HCT116 (cell line): ENCODE data around the gene SDK2. TPM values are rescaled to one million over a fixed set of nuclear protein-coding genes. Genes with fewer than 3 reads are reported as not detected.

Experiments
- ATAC-seq: fragments of 200-7000 bp; cut with Tn5 transposase; 2 replicates; pipeline ENCODE4 v1.9.1; 2020; ENCODE audit warnings: mild to moderate bottlenecking, moderate library complexity
- BruUV-seq: library from RNA; stranded (reverse); fragments of 400-500 nt; replicated peaks from 2 replicates; lab custom pipeline; 2021; lab: Mats Ljungman, UMichigan
- CTCF ChIA-PET: fragments of 300-600 bp; sonication (Branson Sonifier 250); formaldehyde crosslinking; loops from one replicate; lab custom pipeline; 2021; ENCODE audit warnings: antibody characterized with exemption; lab: Charles Lee
- POLR2A ChIA-PET: fragments of 300-600, 350-600 bp; sonication (Branson Sonifier 250); formaldehyde crosslinking; loops from one replicate; lab custom pipeline; 2021; ENCODE audit warnings: antibody characterized with exemption; lab: Charles Lee
- RAD21 ChIA-PET, 2 experiments: fragments of 300-600 bp; sonication (Branson Sonifier 250); formaldehyde crosslinking; loops; one replicate each; lab custom pipeline; 2023; ENCODE audit warnings: low total read pairs in 2 of 2; ENCODE audit not compliant: uncharacterized antibody in 2 of 2, unreplicated experiment in 2 of 2, low non-redundant PET in 1 of 2; lab: Charles Lee
- DNase-seq: peaks from one replicate; pipeline ENCODE4 v3.0.0-alpha.2; 2010; ENCODE audit warnings: low read depth, low spot score
- H2AFZ ChIP-seq: fragments of 200-600 bp; shearing (Covaris generic), sonication (generic); 2 replicates; pipeline ENCODE4 v1.6.1; 2017; ENCODE audit warnings: low read depth, mixed run types, mixed read lengths, antibody characterized with exemption, low read length; ENCODE audit not compliant: poor library complexity, severe bottlenecking
- H3K27ac ChIP-seq: 2 replicates; pipeline ENCODE4 v1.5.1; 2012; ENCODE audit warnings: low read depth, low read length
- H3K27me3 ChIP-seq: fragments of 200-600 bp; sonication (generic); 2 replicates; pipeline ENCODE4 v1.6.1; 2016; ENCODE audit warnings: mixed run types, low read length, mixed read lengths; ENCODE audit not compliant: insufficient read depth
- H3K36me3 ChIP-seq, 2 experiments: fragments of 200-500 bp in 1 of 2; fragments of 200-600 bp in 1 of 2; sonication (Bioruptor generic) in 1 of 2; sonication (generic) in 1 of 2; 2 replicates each; pipeline versions ENCODE4 v1.5.1 to v1.6.1; 2014 to 2016; ENCODE audit warnings: low read length in 2 of 2, inconsistent platforms in 1 of 2, mixed read lengths in 1 of 2, mixed run types in 1 of 2; ENCODE audit not compliant: insufficient read depth in 2 of 2, control insufficient read depth in 1 of 2
- H3K4me1 ChIP-seq, 2 experiments: fragments of 200-600 bp in 1 of 2; sonication (generic) in 1 of 2; 2 replicates each; pipeline versions ENCODE4 v1.5.1 to v1.6.1; 2012 to 2017; ENCODE audit warnings: low read length in 2 of 2, inconsistent platforms in 1 of 2, mild to moderate bottlenecking in 1 of 2, mixed read lengths in 1 of 2, mixed run types in 1 of 2, moderate library complexity in 1 of 2; ENCODE audit not compliant: insufficient read depth in 2 of 2, control insufficient read depth in 1 of 2
- H3K4me2 ChIP-seq: fragments of 200-600 bp; sonication (generic); 2 replicates; pipeline ENCODE4 v1.6.1; 2017; ENCODE audit warnings: mixed run types, low read length, mixed read lengths
- H3K4me3 ChIP-seq, 2 experiments: fragments of 200-600 bp in 1 of 2; sonication (generic) in 1 of 2; replicated peaks in 1 of 2; 2 replicates each; pipeline ENCODE4 v1.5.1; 2011 to 2016; ENCODE audit warnings: low read length in 2 of 2, control low read depth in 1 of 2, low read depth in 1 of 2, mild to moderate bottlenecking in 1 of 2, mixed read lengths in 1 of 2, mixed run types in 1 of 2
- H3K79me2 ChIP-seq: fragments of 200-600 bp; sonication (generic); 2 replicates; pipeline ENCODE4 v1.6.1; 2017; ENCODE audit warnings: mild to moderate bottlenecking, mixed run types, low read length, moderate library complexity, mixed read lengths; ENCODE audit not compliant: insufficient read depth
- H3K9ac ChIP-seq: fragments of 200-600 bp; sonication (generic); 2 replicates; pipeline ENCODE4 v1.6.1; 2016; ENCODE audit warnings: low read length, mixed read lengths
- H3K9me2 ChIP-seq: fragments of 200-600 bp; sonication (generic), shearing (Covaris generic); 2 replicates; pipeline ENCODE4 v1.6.1; 2017; ENCODE audit warnings: mixed run types, mild to moderate bottlenecking, moderate library complexity; ENCODE audit not compliant: insufficient read depth
- H3K9me3 ChIP-seq, 2 experiments: fragments of 200-500 bp in 1 of 2; fragments of 200-600 bp in 1 of 2; sonication (Bioruptor generic) in 1 of 2; sonication (generic) in 1 of 2; 2 replicates each; pipeline ENCODE4 v1.6.1; 2014 to 2017; ENCODE audit warnings: low read length in 2 of 2, mixed read lengths in 2 of 2, inconsistent platforms in 1 of 2, low read depth in 1 of 2, mild to moderate bottlenecking in 1 of 2, mixed run types in 1 of 2, moderate library complexity in 1 of 2; ENCODE audit not compliant: control insufficient read depth in 1 of 2, insufficient read depth in 1 of 2
- H4K20me1 ChIP-seq: fragments of 200-600 bp; sonication (generic), shearing (Covaris generic); 2 replicates; pipeline ENCODE4 v1.6.1; 2017; ENCODE audit warnings: mixed run types, mild to moderate bottlenecking, moderate library complexity; ENCODE audit not compliant: insufficient read depth
- ATF3 ChIP-seq: IDR thresholded peaks from 2 replicates; pipeline ENCODE4 v1.6.1; 2012
- CBX3 ChIP-seq: IDR thresholded peaks from 2 replicates; pipeline ENCODE4 v1.6.1; 2012; ENCODE audit warnings: low read depth
- CEBPB ChIP-seq: IDR thresholded peaks from 2 replicates; pipeline ENCODE4 v1.6.1; 2012; ENCODE audit warnings: low read depth
- EGR1 ChIP-seq: IDR thresholded peaks from 2 replicates; pipeline ENCODE4 v1.6.1; 2012; ENCODE audit warnings: low read depth
- ELF1 ChIP-seq: IDR thresholded peaks from 2 replicates; pipeline ENCODE4 v1.6.1; 2012; ENCODE audit warnings: low read depth, borderline replicate concordance
- EZH2 ChIP-seq: fragments of 200-600 bp; sonication (generic); IDR thresholded peaks from 2 replicates; pipeline ENCODE4 v1.6.1; 2017; ENCODE audit warnings: antibody characterized with exemption, mixed run types
- EZH2phosphoT487 ChIP-seq: fragments of 200-600 bp; IDR thresholded peaks from 2 replicates; pipeline ENCODE4 v1.6.1; 2018; ENCODE audit warnings: antibody characterized with exemption, borderline replicate concordance
- FOSL1 ChIP-seq: IDR thresholded peaks from 2 replicates; pipeline ENCODE4 v1.6.1; 2012; ENCODE audit warnings: low read depth
- MAX ChIP-seq: IDR thresholded peaks from 2 replicates; pipeline ENCODE4 v1.6.1; 2012
- POLR2AphosphoS5 ChIP-seq: IDR thresholded peaks from 2 replicates; pipeline ENCODE4 v1.6.1; 2011; ENCODE audit warnings: mild to moderate bottlenecking, low read depth, low read length, moderate library complexity
- RAD21 ChIP-seq: IDR thresholded peaks from 2 replicates; pipeline ENCODE4 v1.6.1; 2012; ENCODE audit warnings: low read depth, mild to moderate bottlenecking
- REST ChIP-seq: IDR thresholded peaks from 2 replicates; pipeline ENCODE4 v1.6.1; 2012; ENCODE audit warnings: low read depth
- SIN3A ChIP-seq: IDR thresholded peaks from 2 replicates; pipeline ENCODE4 v1.6.1; 2012; ENCODE audit warnings: low read depth
- SP1 ChIP-seq: IDR thresholded peaks from 2 replicates; pipeline ENCODE4 v1.6.1; 2012; ENCODE audit warnings: low read depth
- SRF ChIP-seq: IDR thresholded peaks from 2 replicates; pipeline ENCODE4 v1.6.1; 2012; ENCODE audit warnings: low read depth
- TCF7L2 ChIP-seq: IDR thresholded peaks from 2 replicates; pipeline ENCODE4 v1.7.0; 2011; ENCODE audit warnings: borderline replicate concordance, inconsistent platforms; ENCODE audit not compliant: insufficient read depth, insufficient read length; ENCODE audit errors: extremely low read depth
- YY1 ChIP-seq: IDR thresholded peaks from 2 replicates; pipeline ENCODE4 v1.6.1; 2011; ENCODE audit warnings: low read length, low read depth, moderate library complexity, mild to moderate bottlenecking; ENCODE audit not compliant: insufficient replicate concordance; ENCODE audit errors: extremely low read depth
- ZBTB33 ChIP-seq: IDR thresholded peaks from 2 replicates; pipeline ENCODE4 v1.6.1; 2011; ENCODE audit warnings: mild to moderate bottlenecking, low read length, moderate library complexity; ENCODE audit not compliant: insufficient replicate concordance; ENCODE audit errors: extremely low read depth
- ZNF274 ChIP-seq: fragments of 200-500 bp; sonication (Bioruptor generic); IDR thresholded peaks from 2 replicates; pipeline ENCODE4 v1.6.1; 2014; ENCODE audit warnings: mild to moderate bottlenecking, low read depth, low read length, inconsistent platforms
- intact Hi-C: fragments of 100-400 bp; cut with micrococcal nuclease; formaldehyde crosslinking; loops from 2 replicates; pipeline ENCODE4 v1.10.0; 2022
- total RNA-seq: library from RNA; stranded (reverse); gene quantifications from one replicate; pipeline ENCODE4 v1.2.1, GENCODE V29; 2021; ENCODE audit not compliant: unreplicated experiment

SDK2 gene
- total RNA-seq, 1 experiment from 2014 or later: 0.10 TPM

- no peak for TF ChIP-seq EGR1
- TF ChIP-seq SIN3A: no peak
- TF ChIP-seq, all 23 proteins: peak for 0
Observed at GRCh38 chr17:73644145-73645049, at the start of gene SDK2 (continued).

GRCh38 chr17:73693071-73693470 lies 48.8 kb upstream of the SDK2 start:
- Histone ChIP-seq H3K27ac (no peak overlapping the region), H3K9me2 (no peaks in the 10 kb centered on the region), H2AFZ (no peak overlapping the region), H3K4me2 (no peak overlapping the region), H3K4me3 (no peak overlapping the region), H3K36me3 (no peaks in the 10 kb centered on the region), H3K79me2 (no peaks in the 10 kb centered on the region), H3K9me3 (no peaks in the 10 kb centered on the region), H4K20me1 (no peaks in the 10 kb centered on the region), H3K27me3 (peaks cover 24% of the 10 kb centered on the region), H3K4me1 (no peaks in the 10 kb centered on the region), H3K9ac (no peak overlapping the region)
- ATAC-seq: no peak
- no TSS peak for BruUV-seq
- ChIA-PET RAD21 (no interaction called here), CTCF (no interaction called here), POLR2A (no interaction called here)
- no peak for TF ChIP-seq REST
- no peak for TF ChIP-seq FOSL1
- TF ChIP-seq ZNF274: no peak
- no peak for TF ChIP-seq SRF
- no peak for TF ChIP-seq EZH2phosphoT487
- no peak for TF ChIP-seq TCF7L2
- no peak for TF ChIP-seq YY1
- TF ChIP-seq EGR1: no peak
- TF ChIP-seq POLR2AphosphoS5: no peak
- no peak for TF ChIP-seq CEBPB
- TF ChIP-seq RAD21: no peak
- TF ChIP-seq ZBTB33: no peak
- TF ChIP-seq SP1: no peak
- no peak for TF ChIP-seq ATF3
- TF ChIP-seq CBX3: no peak
- TF ChIP-seq EZH2: no peak
- TF ChIP-seq MAX: no peak
- no peak for TF ChIP-seq ELF1
- intact Hi-C loops: no loop called here
- DNase-seq: no peak
